K562 (cell line): ENCODE measurements around the gene POC1B. TPM values are rescaled to one million over a fixed set of nuclear protein-coding genes. Genes with fewer than 3 reads are reported as not detected.

Source experiments
- BRF2 ChIP-seq: IDR thresholded peaks from 3 replicates; pipeline ENCODE4 v1.6.1; 2011; ENCODE audit warnings: borderline replicate concordance, mild to moderate bottlenecking; ENCODE audit not compliant: insufficient read length, insufficient read depth
- CREB3L1 ChIP-seq: fragments of 450-650 bp; IDR thresholded peaks from 2 replicates; pipeline ENCODE4 v1.6.1; 2014; ENCODE audit warnings: low read depth, mild to moderate bottlenecking, moderate library complexity, borderline replicate concordance
- CSDE1 ChIP-seq, 2 experiments: fragments of 450-650 bp; IDR thresholded peaks; 2 replicates each; pipeline ENCODE4 v1.6.1; 2016; ENCODE audit warnings: mild to moderate bottlenecking in 1 of 2
- CTCFL ChIP-seq: IDR thresholded peaks from 2 replicates; pipeline ENCODE4 v1.6.1; 2011; ENCODE audit warnings: borderline replicate concordance, low read depth, mild to moderate bottlenecking, moderate library complexity, low read length; ENCODE audit not compliant: insufficient read depth, poor library complexity, severe bottlenecking
- DDX20 ChIP-seq: fragments of 450-650 bp; IDR thresholded peaks from 2 replicates; pipeline ENCODE4 v1.6.1; 2016; ENCODE audit warnings: missing genetic modification characterization, low read depth, mild to moderate bottlenecking, missing compliant biosample characterization, moderate library complexity
- ETS2 ChIP-seq: IDR thresholded peaks from 2 replicates; pipeline ENCODE4 v1.6.1; 2016; ENCODE audit warnings: borderline replicate concordance, missing genetic modification characterization, mild to moderate bottlenecking, moderate library complexity, missing compliant biosample characterization; ENCODE audit not compliant: poor library complexity, severe bottlenecking
- GABPB2 ChIP-seq: fragments of 250-450 bp; sonication (Bioruptor Pico); conservative IDR thresholded peaks from 2 replicates; pipeline ENCODE4 v1.5.1; 2021; ENCODE audit warnings: mild to moderate bottlenecking
- GTF2F1 ChIP-seq: IDR thresholded peaks from 2 replicates; pipeline ENCODE4 v1.6.1; 2011; ENCODE audit warnings: low read depth, low read length, improper control_type of control experiment
- IRF9 ChIP-seq: fragments of 450-650 bp; IDR thresholded peaks from 2 replicates; pipeline ENCODE4 v1.6.1; 2016; ENCODE audit warnings: missing biosample characterization, missing genetic modification characterization
- MCM3 ChIP-seq: fragments of 450-650 bp; IDR thresholded peaks from 2 replicates; pipeline ENCODE4 v1.6.1; 2016
- MECOM ChIP-seq: fragments of 250-450 bp; sonication (Bioruptor Pico); IDR thresholded peaks from 2 replicates; pipeline ENCODE4 v1.8.0; 2022; ENCODE audit warnings: inconsistent platforms
- NEUROD1 ChIP-seq: fragments of 150-350 bp; IDR thresholded peaks from 2 replicates; pipeline ENCODE4 v1.6.1; 2014; ENCODE audit warnings: borderline replicate concordance, low read length, low read depth; ENCODE audit not compliant: partially characterized antibody
- RHOXF2B ChIP-seq: fragments of 250-450 bp; sonication (Bioruptor Pico); conservative IDR thresholded peaks from 2 replicates; pipeline ENCODE4 v1.5.1; 2021
- SREBF2 ChIP-seq: sonication (generic); formaldehyde crosslinking; IDR thresholded peaks from 2 replicates; pipeline ENCODE4 v1.4.0; 2020; ENCODE audit warnings: mild to moderate bottlenecking, missing genetic modification reagents
- TCFL5 ChIP-seq: fragments of 250-450 bp; sonication (Bioruptor Pico); conservative IDR thresholded peaks from 2 replicates; pipeline ENCODE4 v1.6.1; 2021; ENCODE audit warnings: mild to moderate bottlenecking, moderate library complexity, matching md5 sums
- THRB ChIP-seq: fragments of 450-650 bp; formaldehyde crosslinking; conservative IDR thresholded peaks from 2 replicates; pipeline ENCODE4 v1.4.0; 2022; ENCODE audit warnings: mild to moderate bottlenecking, missing genetic modification characterization
- ZC3H8 ChIP-seq: fragments of 450-650 bp; IDR thresholded peaks from 2 replicates; pipeline ENCODE4 v1.6.1; 2017
- ZNF280A ChIP-seq: fragments of 450-650 bp; IDR thresholded peaks from 2 replicates; pipeline ENCODE4 v1.6.1; 2018; ENCODE audit warnings: mild to moderate bottlenecking, low read depth; ENCODE audit not compliant: partially characterized antibody
- ZNF3 ChIP-seq: fragments of 250-450 bp; sonication (Bioruptor Pico); IDR thresholded peaks from 2 replicates; pipeline ENCODE4 v1.5.0; 2021; ENCODE audit warnings: mild to moderate bottlenecking, moderate library complexity
- ZNF766 ChIP-seq: fragments of 200-800 bp; sonication (Bioruptor generic); conservative IDR thresholded peaks from 2 replicates; pipeline ENCODE4 v1.6.1; 2016; ENCODE audit warnings: missing genetic modification characterization, missing compliant biosample characterization
- polyA plus RNA-seq, 8 experiments: library from polyadenylated mRNA; depleted of rRNA in 4 of 8; stranded (reverse) in 5 of 8; unstranded in 3 of 8; fragments of >200 nt; fragmentation: Nextera tagmentation in 2 of 8; fragmentation: Illumina TruSeq in 1 of 8; extraction: Ambion mirVana in 2 of 8; extraction: Trizol in 1 of 8; gene quantifications; 2 replicates each; pipeline versions ENCODE4 v1.2.1 to v1.2.3, GENCODE V29; 2011 to 2014; ENCODE audit warnings: inconsistent platforms in 1 of 8, missing spikeins in 1 of 8
- total RNA-seq, 7 experiments: library from RNA; depleted of rRNA in 6 of 7; stranded (reverse); fragments of >200 nt in 6 of 7; fragmentation: Illumina TruSeq in 2 of 7; extraction: Trizol in 2 of 7; gene quantifications; 2 replicates each; pipeline versions ENCODE4 v1.2.1 to v1.2.3, GENCODE V29; 2011 to 2021; ENCODE audit warnings: low replicate concordance in 1 of 7

POC1B gene
- total and polyA plus RNA-seq, 9 of the 15 experiments (the other 6 are each of a cell fraction or from before 2014, with no cell fraction given): 4.5 to 16.1 (median 10.4) TPM

- TF ChIP-seq CREB3L1 (no peak), TCFL5 (CRISPR knock-in tag) (no peak), ZNF766 (peak; percentile 62), GABPB2 (CRISPR knock-in tag) (no peak), THRB (CRISPR knock-in tag) (no peak), IRF9 (tag) (peak; percentile 52; the same call in 1 of the 2 replicates), CTCFL (no peak), RHOXF2B (no peak), ZNF3 (CRISPR knock-in tag) (no peak), ZNF280A (no peak), CSDE1 (IDR thresholded peaks at IDR 0.05) (no peak), ZC3H8 (no peak), MECOM (peak; percentile 83), ETS2 (tag) (no peak), MCM3 (no peak), DDX20 (tag) (no peak), SREBF2 (CRISPR knock-in tag) (no peak), GTF2F1 (no peak), BRF2 (no peak), NEUROD1 (peak; percentile 39)
Measured at GRCh38 chr12:89393551-89394121, 132.2 kb downstream of the POC1B start (continued).
